Vagina (tissue), 2 donors: ENCODE measurements around the gene FUCA1. TPM values are rescaled to one million over a fixed set of nuclear protein-coding genes. Genes with fewer than 3 reads are reported as not detected.
A peak's percentile ranks its signal among the peaks of the same experiment; 100 is the strongest.

Source experiments
- DNase-seq, 2 donors: peaks; one replicate each; pipeline ENCODE4 v3.0.0-alpha.2; 2017; ENCODE audit errors: extremely low spot score in 2 of 2
- H3K27ac ChIP-seq: fragments of 200-600 bp; sonication (generic); one replicate; pipeline ENCODE4 v1.5.1; 2019
- H3K27me3 ChIP-seq: fragments of 200-600 bp; sonication (generic); one replicate; pipeline ENCODE4 v1.5.1; 2019
- H3K36me3 ChIP-seq, 2 donors: fragments of 200-600 bp; sonication (generic); one replicate each; pipeline ENCODE4 v1.5.1; 2017 to 2019
- H3K4me1 ChIP-seq: fragments of 200-600 bp; sonication (generic); one replicate; pipeline ENCODE4 v1.5.1; 2019
- H3K4me3 ChIP-seq, 2 donors: fragments of 200-600 bp; sonication (generic); 1 replicate in 1 of 2; 2 replicates in 1 of 2; pipeline ENCODE4 v1.5.1; 2016 to 2019
- H3K9me3 ChIP-seq: fragments of 200-600 bp; sonication (generic); one replicate; pipeline ENCODE4 v1.5.1; 2019
- CTCF ChIP-seq, 3 experiments: fragments of 450-650 bp in 2 of 3; fragments of 200-600 bp in 1 of 3; sonication (generic) in 1 of 3; IDR thresholded peaks; one replicate each; pipeline ENCODE4 v1.5.1; 2017 to 2019; ENCODE audit warnings: antibody characterized with exemption in 3 of 3, mild to moderate bottlenecking in 2 of 3, moderate library complexity in 2 of 3
- POLR2A ChIP-seq, 2 donors: fragments of 450-650 bp; IDR thresholded peaks; one replicate each; pipeline ENCODE4 v1.6.1; 2017; ENCODE audit warnings: antibody characterized with exemption in 2 of 2, mild to moderate bottlenecking in 2 of 2, moderate library complexity in 2 of 2
- POLR2AphosphoS5 ChIP-seq, 2 donors: sonication (generic); formaldehyde crosslinking; IDR thresholded peaks; one replicate each; pipeline ENCODE4 v1.9.0; 2017; ENCODE audit warnings: antibody characterized with exemption in 2 of 2, mild to moderate bottlenecking in 2 of 2, low read depth in 1 of 2; ENCODE audit not compliant: insufficient read depth in 1 of 2
- intact Hi-C: fragments of 100-400 bp; cut with DNase I; formaldehyde crosslinking; loops from one replicate; pipeline ENCODE4 v1.15.1; 2023
- total RNA-seq: library from RNA; depleted of rRNA; stranded (reverse); fragments of >200 nt; gene quantifications from one replicate; pipeline ENCODE4 v1.2.3, GENCODE V29; 2016

FUCA1 gene
- total RNA-seq, 1 donor from 2014 or later, result 10.6 TPM

- peak overlapping the region; percentile 70 for H3K27ac ChIP-seq
- peaks cover 29% of the 10 kb centered on the region for H3K4me1 ChIP-seq
- no peak for TF ChIP-seq CTCF (IDR thresholded peaks at IDR 0.05)
- no peak for TF ChIP-seq POLR2AphosphoS5 (IDR thresholded peaks at IDR 0.05; ENCODE audit: insufficient read depth in 1 of 2, low read depth in 1 of 2)
- TF ChIP-seq POLR2A (IDR thresholded peaks at IDR 0.05), result no peak
- peaks cover 0 to 1% of the 10 kb centered on the region in 2 donors for H3K36me3 ChIP-seq
- peak overlapping the region; percentile 69 to 91 for H3K4me3 ChIP-seq
- DNase-seq, result no peak
- intact Hi-C loops, result loop anchor here (10.0 kb wide), 1 partner anchor 74 kb away; the partner anchor contains the start of gene LYPLA2
- H3K27me3 ChIP-seq, result no peaks in the 10 kb centered on the region
- H3K9me3 ChIP-seq, result no peaks in the 10 kb centered on the region
These were observed 497 bp upstream of the FUCA1 start for GRCh38 chr1:23868557-23869016.

- intact Hi-C loops, result loop anchor here (10.0 kb wide), 1 partner anchor 73 kb away; the partner anchor contains the start of gene LYPLA2
- H3K27ac ChIP-seq, result peak overlapping the region; percentile 69
- H3K4me1 ChIP-seq, result peaks cover 29% of the 10 kb centered on the region
- TF ChIP-seq POLR2A (IDR thresholded peaks at IDR 0.05), result no peak
- TF ChIP-seq POLR2AphosphoS5 (IDR thresholded peaks at IDR 0.05; ENCODE audit: insufficient read depth in 1 of 2, low read depth in 1 of 2), result no peak
- TF ChIP-seq CTCF (IDR thresholded peaks at IDR 0.05), result no peak
- no peaks in the 10 kb centered on the region for H3K27me3 ChIP-seq
- H3K9me3 ChIP-seq, result no peaks in the 10 kb centered on the region
- no peak for DNase-seq
- peaks cover 0 to 10% of the 10 kb centered on the region in 2 donors for H3K36me3 ChIP-seq
- H3K4me3 ChIP-seq, result peak overlapping the region; percentile 69 to 91
These were observed 572 bp downstream of the FUCA1 start for GRCh38 chr1:23867542-23867894.

GRCh38 chr1:23865543-23865930, 2.6 kb downstream of the FUCA1 start:
- H3K4me3 ChIP-seq, result no peak overlapping the region
- intact Hi-C loops, result loop anchor here (10.0 kb wide), 1 partner anchor 71 kb away; the partner anchor contains the start of gene LYPLA2
- no peaks in the 10 kb centered on the region for H3K27me3 ChIP-seq
- no peak overlapping the region for H3K27ac ChIP-seq
- no peaks in the 10 kb centered on the region for H3K9me3 ChIP-seq
- no peak for TF ChIP-seq POLR2A (IDR thresholded peaks at IDR 0.05)
- no peak for TF ChIP-seq POLR2AphosphoS5 (IDR thresholded peaks at IDR 0.05; ENCODE audit: insufficient read depth in 1 of 2, low read depth in 1 of 2)
- no peak for TF ChIP-seq CTCF (IDR thresholded peaks at IDR 0.05)
- H3K4me1 ChIP-seq, result peaks cover 29% of the 10 kb centered on the region
- DNase-seq, result no peak
- H3K36me3 ChIP-seq, result peaks cover 0 to 19% of the 10 kb centered on the region in 2 donors

GRCh38 chr1:23864801-23865542, 3.1 kb downstream of the FUCA1 start:
- Histone ChIP-seq H3K27ac (no peak overlapping the region), H3K9me3 (no peaks in the 10 kb centered on the region), H3K36me3 (peaks cover 0 to 21% of the 10 kb centered on the region in 2 donors), H3K4me3 (no peak overlapping the region), H3K4me1 (peaks cover 29% of the 10 kb centered on the region), H3K27me3 (no peaks in the 10 kb centered on the region)
- DNase-seq, result no peak
- intact Hi-C loops, result loop anchor here (10.0 kb wide), 1 partner anchor 70 kb away; the partner anchor contains the start of gene LYPLA2
- no peak for TF ChIP-seq POLR2A (IDR thresholded peaks at IDR 0.05)

GRCh38 chr1:23862640-23863039, 5.5 kb downstream of the FUCA1 start:
- peaks cover 0 to 44% of the 10 kb centered on the region in 2 donors for H3K36me3 ChIP-seq
- intact Hi-C loops, result loop anchor here (10.0 kb wide), 1 partner anchor 68 kb away; the partner anchor contains the start of gene LYPLA2
- H3K9me3 ChIP-seq, result no peaks in the 10 kb centered on the region
- TF ChIP-seq POLR2A (IDR thresholded peaks at IDR 0.05) (no peak), CTCF (IDR thresholded peaks at IDR 0.05) (no peak), POLR2AphosphoS5 (IDR thresholded peaks at IDR 0.05; ENCODE audit: insufficient read depth in 1 of 2, low read depth in 1 of 2) (no peak)
- H3K27ac ChIP-seq, result no peak overlapping the region
- H3K27me3 ChIP-seq, result no peaks in the 10 kb centered on the region
- H3K4me3 ChIP-seq, result no peak overlapping the region
- DNase-seq, result no peak
- H3K4me1 ChIP-seq, result peaks cover 19% of the 10 kb centered on the region
